GM18505 (cell line): Measurements from ENCODE around the gene ADAMTSL1.
A peak's percentile ranks its signal among the peaks of the same experiment; 100 is the strongest.

ENCODE experiments used
- ATAC-seq: cut with Tn5 transposase; IDR thresholded peaks from one replicate; pipeline ENCODE4 v1.9.1; 2021; ENCODE audit not compliant: unreplicated experiment
- POLR2A ChIP-seq: IDR thresholded peaks from 4 replicates; pipeline ENCODE4 v1.6.1; 2011; ENCODE audit warnings: borderline replicate concordance; ENCODE audit not compliant: insufficient read depth, insufficient read length; ENCODE audit errors: extremely low read depth

The ADAMTSL1 gene

GRCh38 chr9:18743971-18744370, 270.0 kb downstream of the ADAMTSL1 start:
- no peak for TF ChIP-seq POLR2A
- no peak for ATAC-seq

- no peak for ATAC-seq
- TF ChIP-seq POLR2A = no peak
Observed at GRCh38 chr9:18745710-18746109, 271.8 kb downstream of the ADAMTSL1 start.

- TF ChIP-seq POLR2A = no peak
- no peak for ATAC-seq
Observed at GRCh38 chr9:18746631-18747030, 272.7 kb downstream of the ADAMTSL1 start.

GRCh38 chr9:18747595-18747994, 273.6 kb downstream of the ADAMTSL1 start:
- no peak for TF ChIP-seq POLR2A
- ATAC-seq = no peak

GRCh38 chr9:18748251-18748701, 274.3 kb downstream of the ADAMTSL1 start:
- TF ChIP-seq POLR2A = no peak
- ATAC-seq = no peak

- TF ChIP-seq POLR2A = no peak
- ATAC-seq = no peak
Observed at GRCh38 chr9:18749711-18750110, 275.8 kb downstream of the ADAMTSL1 start.

GRCh38 chr9:18753904-18754303, 280.0 kb downstream of the ADAMTSL1 start:
- TF ChIP-seq POLR2A = no peak
- ATAC-seq = no peak

- ATAC-seq = no peak
- no peak for TF ChIP-seq POLR2A
Observed at GRCh38 chr9:18754537-18754936, 280.6 kb downstream of the ADAMTSL1 start.

GRCh38 chr9:18755263-18755662, 281.3 kb downstream of the ADAMTSL1 start:
- ATAC-seq = no peak

GRCh38 chr9:18756712-18757125, 282.8 kb downstream of the ADAMTSL1 start:
- peak; percentile 62 for ATAC-seq
- TF ChIP-seq POLR2A = no peak

More at GRCh38 chr9:18755263-18755662, 281.3 kb downstream of the ADAMTSL1 start:
- TF ChIP-seq POLR2A = no peak

- no peak for ATAC-seq
- no peak for TF ChIP-seq POLR2A
Observed at GRCh38 chr9:18759827-18760226, 285.9 kb downstream of the ADAMTSL1 start.

GRCh38 chr9:18761742-18762300, 287.9 kb downstream of the ADAMTSL1 start:
- no peak for TF ChIP-seq POLR2A
- no peak for ATAC-seq

- no peak for TF ChIP-seq POLR2A
- ATAC-seq = no peak
Observed at GRCh38 chr9:18766989-18767550, 293.1 kb downstream of the ADAMTSL1 start.

GRCh38 chr9:18768951-18769622, 295.1 kb downstream of the ADAMTSL1 start:
- no peak for TF ChIP-seq POLR2A
- peak; percentile 87 for ATAC-seq
